Fibroblast of the aortic adventitia (primary cell): ENCODE data around the gene EPN1. TPM values are rescaled to one million over a fixed set of nuclear protein-coding genes. Genes with fewer than 3 reads are reported as not detected.

Experiments used
- DNase-seq: peaks from one replicate; pipeline ENCODE4 v3.0.0-alpha.2; 2010; ENCODE audit warnings: low read depth
- H3K4me3 ChIP-seq: 2 replicates; pipeline ENCODE4 v1.5.1; 2011; ENCODE audit warnings: low read depth, mild to moderate bottlenecking, control low read depth, low read length, moderate library complexity
- CTCF ChIP-seq: IDR thresholded peaks from 2 replicates; pipeline ENCODE4 v1.5.1; 2011; ENCODE audit warnings: mild to moderate bottlenecking, low read length, control low read depth, inconsistent platforms; ENCODE audit not compliant: insufficient read depth
- total RNA-seq: library from RNA; depleted of rRNA; stranded (reverse); fragments of >200 nt; gene quantifications from 2 replicates; pipeline ENCODE4 v1.2.3, GENCODE V29; 2012; ENCODE audit warnings: low replicate concordance

EPN1 gene
- total RNA-seq, 1 donor, result 60.6 TPM

DNA sequence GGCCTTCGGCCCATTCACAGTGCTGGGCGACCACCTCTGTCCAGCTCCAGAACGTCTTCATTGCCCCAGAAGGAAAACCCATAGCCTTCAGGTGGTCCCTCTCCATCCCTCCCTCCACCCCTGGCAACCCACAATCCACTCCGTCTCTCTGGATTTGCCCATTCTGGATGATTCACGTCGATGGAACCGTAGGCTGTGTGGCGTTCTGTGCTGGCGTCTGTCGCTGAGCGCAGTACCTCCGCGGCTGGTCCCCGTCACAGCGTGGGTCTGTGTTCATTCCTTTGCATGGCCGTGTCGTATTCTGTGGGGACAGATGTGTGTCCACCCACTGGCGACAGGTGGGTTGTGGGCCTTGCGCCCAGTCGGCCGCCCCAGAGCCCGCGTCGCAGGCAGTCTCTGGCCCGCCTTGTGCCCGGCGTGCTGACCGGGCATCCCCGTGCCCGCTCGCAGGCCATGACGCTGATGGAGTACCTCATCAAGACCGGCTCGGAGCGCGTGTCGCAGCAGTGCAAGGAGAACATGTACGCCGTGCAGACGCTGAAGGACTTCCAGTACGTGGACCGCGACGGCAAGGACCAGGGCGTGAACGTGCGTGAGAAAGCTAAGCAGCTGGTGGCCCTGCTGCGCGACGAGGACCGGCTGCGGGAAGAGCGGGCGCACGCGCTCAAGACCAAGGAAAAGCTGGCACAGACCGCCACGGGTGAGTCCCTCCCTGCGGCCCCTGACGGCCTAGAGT, 10.1 kb downstream of the EPN1 start:
- no peak for DNase-seq
- no peak overlapping the region for H3K4me3 ChIP-seq
- no peak for TF ChIP-seq CTCF

DNA sequence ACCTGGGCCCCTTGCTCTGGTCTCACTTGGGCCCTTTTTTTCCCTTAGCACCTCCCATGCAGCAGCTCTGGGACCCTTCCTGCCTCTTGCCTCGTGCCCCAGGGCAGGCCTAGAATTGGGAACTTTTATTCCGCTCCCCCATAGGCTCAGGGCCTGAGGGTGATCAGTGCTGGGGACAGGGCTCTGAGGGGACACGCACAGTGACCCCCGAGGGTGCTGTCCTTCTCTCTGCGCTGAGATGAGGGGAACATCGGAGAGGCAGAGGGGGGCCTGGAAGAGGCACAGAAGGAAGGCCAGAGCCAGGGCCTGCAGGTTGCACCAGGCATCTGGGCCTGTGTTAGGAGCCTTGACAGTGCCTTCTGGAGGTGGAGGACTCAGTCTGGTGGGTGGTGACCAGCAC, 10.8 kb downstream of the EPN1 start:
- DNase-seq, result no peak
- no peak for TF ChIP-seq CTCF
- H3K4me3 ChIP-seq, result no peak overlapping the region

DNA sequence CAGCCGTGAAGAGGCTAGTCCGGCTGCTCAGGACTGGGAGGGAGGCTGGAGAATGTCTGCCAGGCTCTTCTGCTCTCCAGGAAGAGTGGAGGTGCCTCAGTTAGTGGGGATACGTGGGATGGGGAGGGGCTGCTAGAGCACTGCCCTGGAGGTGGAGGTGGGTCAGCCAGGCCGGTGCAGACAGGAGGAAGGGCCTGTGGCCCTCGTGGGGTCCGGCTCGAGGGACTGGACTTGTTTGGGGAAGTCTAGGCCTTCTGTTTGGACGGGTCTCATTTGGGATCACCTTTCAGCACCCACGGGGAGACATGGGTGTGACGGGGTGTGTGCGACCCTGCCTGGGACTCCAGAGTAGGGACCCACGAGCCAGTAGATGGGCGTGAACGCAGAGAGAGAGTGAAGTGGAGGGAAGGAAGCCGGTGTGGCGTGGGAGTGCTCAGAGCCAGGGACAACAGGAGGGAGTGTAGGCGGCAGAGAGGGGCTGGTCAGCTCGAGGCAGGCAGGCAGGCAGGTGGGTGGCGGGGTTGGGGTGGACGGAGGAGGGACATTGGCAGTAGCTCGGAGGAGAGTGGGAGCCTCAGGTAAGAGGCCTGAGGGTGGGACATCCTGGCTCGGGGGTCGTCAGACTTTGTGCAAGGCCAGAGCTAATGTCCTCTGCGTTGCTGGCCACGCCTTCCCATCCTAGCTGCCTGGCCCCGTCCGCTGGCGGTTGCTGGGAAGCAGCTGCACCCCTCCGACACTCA, 11.5 kb downstream of the EPN1 start:
- no peak for DNase-seq

DNA sequence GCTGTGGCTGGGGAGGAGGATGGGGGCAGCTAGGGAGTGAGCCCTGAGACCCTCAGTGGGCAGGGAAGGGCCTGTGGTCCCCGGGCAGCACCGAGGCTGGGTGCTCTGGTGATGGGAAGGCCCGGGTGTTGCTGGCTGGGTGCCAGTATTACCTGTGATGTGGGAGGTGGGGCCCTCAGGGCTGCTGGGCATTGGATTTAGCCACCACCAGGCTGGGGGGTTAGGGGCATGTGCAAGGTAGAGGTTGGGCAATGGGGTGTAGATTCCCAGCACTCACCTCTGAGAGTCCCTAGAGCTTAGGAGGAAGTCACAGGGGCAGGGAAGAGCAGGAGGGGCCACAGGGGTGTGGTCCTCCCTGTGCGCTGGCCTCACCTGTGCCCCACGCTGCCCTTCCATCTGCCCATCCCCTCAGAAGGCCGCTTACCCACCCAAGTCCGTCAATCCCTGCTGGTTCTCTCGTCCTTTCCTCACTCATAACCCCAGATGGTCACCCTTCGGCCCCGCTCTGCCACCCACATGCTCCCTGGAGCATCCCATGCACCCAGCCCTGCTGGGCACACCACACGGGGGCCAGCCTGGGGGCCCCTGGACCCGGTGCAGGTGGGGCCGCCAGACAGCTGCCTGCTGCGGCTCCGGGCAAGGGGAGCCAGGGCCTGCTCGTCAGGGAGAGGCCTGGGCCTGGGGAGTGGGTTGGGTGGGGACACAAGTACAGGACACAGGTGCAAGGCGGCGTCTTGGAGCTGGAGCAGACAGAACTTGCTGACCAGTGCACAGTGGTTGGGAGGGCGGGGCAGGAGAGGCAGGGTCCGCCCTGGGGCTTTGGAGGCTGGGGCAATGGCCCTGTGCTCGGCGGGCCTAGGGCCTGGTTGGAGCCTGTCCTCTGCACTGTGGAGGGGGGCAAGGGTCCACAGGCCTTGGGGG, 12.5 kb downstream of the EPN1 start:
- no peak for TF ChIP-seq CTCF
- no peak for DNase-seq

More for the DNA sequence above, 11.5 kb downstream of the EPN1 start:
- no peak for TF ChIP-seq CTCF
- no peak overlapping the region for H3K4me3 ChIP-seq

GRCh38 chr19:55688422-55689218, 13.6 kb downstream of the EPN1 start:
- H3K4me3 ChIP-seq, result no peak overlapping the region
- no peak for TF ChIP-seq CTCF
- no peak for DNase-seq

More for the DNA sequence above, 12.5 kb downstream of the EPN1 start:
- no peak overlapping the region for H3K4me3 ChIP-seq
